K562 (cell line): ENCODE measurements around the gene ATRN. TPM values are rescaled to one million over a fixed set of nuclear protein-coding genes. Genes with fewer than 3 reads are reported as not detected.

ENCODE experiments used
- ATAC-seq: fragments of 200-7000 bp; cut with Tn5 transposase; 3 replicates; pipeline ENCODE4 v1.9.1; 2020; ENCODE audit warnings: moderate library complexity
- BruUV-seq: library from RNA; stranded (reverse); fragments of 400-500 nt; replicated peaks from 2 replicates; lab custom pipeline; 2021; lab: Mats Ljungman, UMichigan
- CTCF ChIA-PET: fragments of 300-600 bp; formaldehyde crosslinking; extraction: SDS; loops from one replicate; lab custom pipeline; 2021; ENCODE audit warnings: low intra/inter-chr PET ratio; lab: Yijun Ruan, JAX
- POLR2A ChIA-PET: fragments of 300-600, 350-650 bp; sonication (Branson Sonifier 250); formaldehyde crosslinking; extraction: SDS; loops from one replicate; lab custom pipeline; 2021; ENCODE audit warnings: antibody characterized with exemption, inconsistent platforms; lab: Yijun Ruan, JAX
- DNase-seq, 4 experiments: peaks; one replicate each; pipeline versions ENCODE4 v3.0.0 to v3.0.0-alpha.2; 2011 to 2018; ENCODE audit warnings: low spot score in 3 of 4, mixed read lengths in 3 of 4; ENCODE audit errors: extremely low read depth in 1 of 4
- FAIRE-seq: peaks from 2 replicates; lab custom pipeline; 2011; peaks lifted over from hg19 to GRCh38; lab: Jason Lieb, UNC
- H2AFZ ChIP-seq: 2 replicates; pipeline ENCODE4 v1.6.0; 2011; ENCODE audit warnings: low read depth, low read length, control low read depth, inconsistent platforms
- H3K27ac ChIP-seq: fragments of 200-600 bp; 3 replicates; pipeline ENCODE4 v1.8.0; 2011; ENCODE audit warnings: low read depth, mild to moderate bottlenecking, control low read depth, inconsistent platforms, low read length, moderate library complexity, mixed read lengths; ENCODE audit errors: extremely low read depth
- H3K27me3 ChIP-seq, 2 experiments: fragments of 300-600 bp in 1 of 2; 2 replicates in 1 of 2; 3 replicates in 1 of 2; pipeline versions ENCODE4 v1.6.0 to v1.8.0; 2011; ENCODE audit warnings: inconsistent platforms in 2 of 2, low read length in 2 of 2, mild to moderate bottlenecking in 1 of 2, mixed read lengths in 1 of 2, moderate library complexity in 1 of 2; ENCODE audit not compliant: control insufficient read depth in 2 of 2, insufficient read depth in 2 of 2
- H3K36me3 ChIP-seq: fragments of 300-600 bp; 3 replicates; pipeline ENCODE4 v1.8.0; 2011; ENCODE audit warnings: mild to moderate bottlenecking, low read length, inconsistent platforms; ENCODE audit not compliant: control insufficient read depth, insufficient read depth
- H3K4me1 ChIP-seq, 2 experiments: fragments of 200-600 bp in 1 of 2; replicated peaks in 1 of 2; 2 replicates in 1 of 2; 3 replicates in 1 of 2; pipeline versions ENCODE4 v1.5.1 to v1.8.0; 2011; ENCODE audit warnings: inconsistent platforms in 2 of 2, low read length in 2 of 2, mild to moderate bottlenecking in 1 of 2, mixed read lengths in 1 of 2, moderate library complexity in 1 of 2; ENCODE audit not compliant: control insufficient read depth in 2 of 2, insufficient read depth in 2 of 2
- H3K4me2 ChIP-seq: 2 replicates; pipeline ENCODE4 v1.6.1; 2011; ENCODE audit warnings: low read length, control low read depth, inconsistent platforms, mixed read lengths; ENCODE audit not compliant: insufficient read depth
- H3K4me3 ChIP-seq: fragments of 200-600 bp; sonication (generic), shearing (Covaris generic); 2 replicates; pipeline ENCODE4 v1.5.1; 2016; ENCODE audit warnings: control low read depth, inconsistent platforms
- H3K79me2 ChIP-seq: fragments of 200-600 bp; 3 replicates; pipeline ENCODE4 v1.8.0; 2011; ENCODE audit warnings: low read length, inconsistent platforms; ENCODE audit not compliant: control insufficient read depth, insufficient read depth
- H3K9ac ChIP-seq, 2 experiments: 2 replicates each; pipeline versions ENCODE4 v1.6.0 to v1.6.1; 2011; ENCODE audit warnings: low read depth in 2 of 2, low read length in 2 of 2, control low read depth in 1 of 2, inconsistent platforms in 1 of 2, mild to moderate bottlenecking in 1 of 2, mixed read lengths in 1 of 2; ENCODE audit not compliant: insufficient read depth in 1 of 2
- H3K9me1 ChIP-seq: one replicate; pipeline ENCODE4 v1.6.0; 2011; ENCODE audit warnings: inconsistent platforms, mild to moderate bottlenecking, low read length, moderate library complexity; ENCODE audit not compliant: control insufficient read depth, insufficient read depth
- H3K9me3 ChIP-seq: replicated peaks from 2 replicates; pipeline ENCODE4 v1.5.1; 2011; ENCODE audit warnings: low read depth, low read length, inconsistent platforms; ENCODE audit not compliant: control insufficient read depth, insufficient read depth
- H4K20me1 ChIP-seq: replicated peaks from 2 replicates; pipeline ENCODE4 v1.6.1; 2011; ENCODE audit warnings: low read length, inconsistent platforms, mixed read lengths; ENCODE audit not compliant: control insufficient read depth, insufficient read depth
- ARID2 ChIP-seq: fragments of 450-650 bp; IDR thresholded peaks from 2 replicates; pipeline ENCODE4 v1.6.1; 2017; ENCODE audit warnings: antibody characterized with exemption, mild to moderate bottlenecking
- DPF2 ChIP-seq: fragments of 450-650 bp; IDR thresholded peaks from 2 replicates; pipeline ENCODE4 v1.6.1; 2016
- MEIS2 ChIP-seq: fragments of 450-650 bp; IDR thresholded peaks from 2 replicates; pipeline ENCODE4 v1.6.1; 2014; ENCODE audit warnings: mild to moderate bottlenecking; ENCODE audit not compliant: partially characterized antibody
- NFIC ChIP-seq: fragments of 450-650 bp; IDR thresholded peaks from 2 replicates; pipeline ENCODE4 v1.6.1; 2017; ENCODE audit warnings: mild to moderate bottlenecking, inconsistent platforms
- SRSF7 ChIP-seq: fragments of 200-400 bp; formaldehyde crosslinking; optimal IDR thresholded peaks from 2 replicates; pipeline ENCODE3; 2017; ENCODE audit warnings: mild to moderate bottlenecking, low read depth, low read length
- TFAP4 ChIP-seq: sonication (generic); formaldehyde crosslinking; IDR thresholded peaks from 2 replicates; pipeline ENCODE4 v1.8.0; 2022; ENCODE audit warnings: missing genetic modification reagents, mild to moderate bottlenecking, moderate library complexity, borderline replicate concordance
- TGIF2 ChIP-seq: sonication (generic); formaldehyde crosslinking; IDR thresholded peaks from 2 replicates; pipeline ENCODE4 v1.8.1; 2022; ENCODE audit warnings: mild to moderate bottlenecking, missing genetic modification reagents, moderate library complexity
- ZNF217 ChIP-seq: sonication (generic); formaldehyde crosslinking; IDR thresholded peaks from 2 replicates; pipeline ENCODE4 v1.8.0; 2022; ENCODE audit warnings: mild to moderate bottlenecking, missing genetic modification reagents
- ZNF507 ChIP-seq: conservative IDR thresholded peaks from 2 replicates; pipeline ENCODE4 v1.6.1; 2017; ENCODE audit warnings: missing genetic modification characterization, missing compliant biosample characterization
- ZNF707 ChIP-seq: fragments of 250-450 bp; sonication (Bioruptor Pico); conservative IDR thresholded peaks from 2 replicates; pipeline ENCODE4 v1.8.0; 2022; ENCODE audit warnings: inconsistent platforms, mild to moderate bottlenecking, moderate library complexity
- WGBS: fragments of 100-300 bp; shearing (Covaris generic); methylation state at CpG from one replicate; pipeline ENCODE4 v1.1.6; 2016; ENCODE audit warnings: low coverage, mixed read lengths; ENCODE audit not compliant: insufficient coverage; ENCODE audit errors: missing lambda C conversion rate; 5-methylcytosine and 5-hydroxymethylcytosine counted together
- in situ Hi-C: fragments of 300-500 bp; cut with MboI; formaldehyde crosslinking; loops from 4 replicates; pipeline ENCODE4 v1.15.0; 2018; ENCODE audit warnings: inconsistent platforms, mixed read lengths
- intact Hi-C: fragments of 100-400 bp; cut with micrococcal nuclease; formaldehyde crosslinking; loops from 2 replicates; pipeline ENCODE4 v1.14.2; 2022
- polyA plus RNA-seq, 8 experiments: library from polyadenylated mRNA; depleted of rRNA in 4 of 8; stranded (reverse) in 5 of 8; unstranded in 3 of 8; fragments of >200 nt; fragmentation: Nextera tagmentation in 2 of 8; fragmentation: Illumina TruSeq in 1 of 8; extraction: Ambion mirVana in 2 of 8; extraction: Trizol in 1 of 8; gene quantifications; 2 replicates each; pipeline versions ENCODE4 v1.2.1 to v1.2.3, GENCODE V29; 2011 to 2014; ENCODE audit warnings: inconsistent platforms in 1 of 8, missing spikeins in 1 of 8
- total RNA-seq, 7 experiments: library from RNA; depleted of rRNA in 6 of 7; stranded (reverse); fragments of >200 nt in 6 of 7; fragmentation: Illumina TruSeq in 2 of 7; extraction: Trizol in 2 of 7; gene quantifications; 2 replicates each; pipeline versions ENCODE4 v1.2.1 to v1.2.3, GENCODE V29; 2011 to 2021; ENCODE audit warnings: low replicate concordance in 1 of 7

Gene ATRN
- total and polyA plus RNA-seq, 9 of the 15 experiments (the other 6 are each of a cell fraction or from before 2014, with no cell fraction given) = 0.69 to 16.5 (median 7.6) TPM

GRCh38 chr20:3670511-3670910, 199.7 kb downstream of the ATRN start:
- TF ChIP-seq ZNF217 (CRISPR knock-in tag) = no peak
- TF ChIP-seq NFIC = peak; percentile 82
- TF ChIP-seq ARID2 = no peak
- TF ChIP-seq TGIF2 (CRISPR knock-in tag) = no peak
- no peak for TF ChIP-seq DPF2
- peak; percentile 13 for TF ChIP-seq MEIS2
- TF ChIP-seq SRSF7 = no peak
- TF ChIP-seq ZNF707 (CRISPR knock-in tag) = no peak
- no peak for TF ChIP-seq ZNF507
- peak; percentile 29; the same call in 1 of the 2 replicates for TF ChIP-seq TFAP4 (CRISPR knock-in tag)
- H2AFZ ChIP-seq = no peak overlapping the region
- ChIA-PET CTCF (no interaction called here), POLR2A (interaction anchor here (0.6 kb wide), 1 partner anchor 58 kb away, joined by 7 read pairs; no protein-coding TSS in a partner anchor)
- peaks cover 0 to 30% of the 10 kb centered on the region in 2 experiments; a peak in 4 of 5 replicates for H3K4me1 ChIP-seq
- 0% methylated on average over 5 of the region's 6 CpGs for WGBS
- H3K4me3 ChIP-seq = no peak overlapping the region
- DNase-seq (no peak), ATAC-seq (peak; percentile 33), FAIRE-seq (no peak)
- H3K79me2 ChIP-seq = no peaks in the 10 kb centered on the region
- H3K36me3 ChIP-seq = no peaks in the 10 kb centered on the region
- H3K4me2 ChIP-seq = no peak overlapping the region
- BruUV-seq = no TSS peak
- no peaks in the 10 kb centered on the region for H3K9me3 ChIP-seq
- intact Hi-C loops = loop anchor here (10.0 kb wide), 1 partner anchor 114 kb away; the partner anchor contains the start of genes CENPB and SPEF1
- no peak overlapping the region for H3K9ac ChIP-seq
- no peaks in the 10 kb centered on the region for H3K9me1 ChIP-seq
- in situ Hi-C loops = no loop called here
- 0 out of 2 replicates have a peak, but pooled peaks cover 6% of the 10 kb centered on the region for H4K20me1 ChIP-seq
- H3K27ac ChIP-seq = no peak overlapping the region
- peaks cover 2 to 43% of the 10 kb centered on the region in 2 experiments; a peak in 3 of 5 replicates for H3K27me3 ChIP-seq
